NT2/D1 (cell line): ENCODE measurements around the gene ABCC4.

Experiments used
- SUZ12 ChIP-seq: IDR thresholded peaks from 2 replicates; pipeline ENCODE4 v1.6.1; 2011; ENCODE audit not compliant: insufficient read length, insufficient read depth; ENCODE audit errors: extremely low read depth
- ZNF274 ChIP-seq: IDR thresholded peaks from 2 replicates; pipeline ENCODE4 v1.6.1; 2011; ENCODE audit warnings: mild to moderate bottlenecking, low read depth, low read length

DNA sequence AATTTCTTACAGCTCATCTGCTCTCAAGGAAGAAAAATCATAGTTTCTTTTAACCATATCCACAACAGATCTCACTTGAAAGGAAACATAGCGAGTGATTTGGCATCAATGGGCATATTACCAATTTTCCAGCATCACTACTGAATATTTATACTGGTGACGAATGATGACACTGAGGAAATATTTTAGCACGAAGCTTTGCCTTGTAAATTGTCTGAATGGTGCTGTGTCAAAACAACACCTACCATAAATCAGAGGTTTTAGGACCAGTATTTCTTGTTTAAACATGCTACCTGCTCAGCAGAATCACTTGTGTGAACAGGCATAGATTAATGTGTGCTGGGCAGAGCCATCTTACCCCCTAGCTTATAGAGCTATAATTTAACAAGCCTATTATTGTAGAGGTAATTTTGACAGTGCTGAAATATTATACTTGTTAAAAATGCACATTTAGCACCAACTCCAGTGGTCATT lies 146.8 kb downstream of the ABCC4 start:
- no peak for TF ChIP-seq SUZ12
- TF ChIP-seq ZNF274 = no peak
